Calu3 (cell line): ENCODE measurements around the gene FOSB. TPM values are rescaled to one million over a fixed set of nuclear protein-coding genes. Genes with fewer than 3 reads are reported as not detected.

Experiments
- Bru-seq: library from RNA; stranded (reverse); fragments of 400-500 nt; gene quantifications from one replicate; lab custom pipeline; 2021; lab: Mats Ljungman, UMichigan
- BruChase-seq, 2 experiments: library from RNA; stranded (reverse); fragments of 400-500 nt; gene quantifications; one replicate each; lab custom pipeline; 2021; lab: Mats Ljungman, UMichigan
- BruUV-seq: library from RNA; stranded (reverse); fragments of 400-500 nt; replicated peaks from 2 replicates; lab custom pipeline; 2021; lab: Mats Ljungman, UMichigan
- CTCF ChIA-PET: fragments of 300-600 bp; sonication (Branson Sonifier 250); formaldehyde crosslinking; loops from one replicate; lab custom pipeline; 2022; ENCODE audit warnings: antibody characterized with exemption; lab: Charles Lee
- DNase-seq: peaks from one replicate; pipeline ENCODE4 v3.0.0; 2022
- H3K27ac Mint-ChIP-seq: one replicate; pipeline ENCODE4 v1.8.0; 2022; ENCODE audit warnings: mixed read lengths; ENCODE audit not compliant: unreplicated experiment
- H3K27me3 Mint-ChIP-seq: one replicate; pipeline ENCODE4 v1.8.0; 2022; ENCODE audit warnings: mixed read lengths; ENCODE audit not compliant: unreplicated experiment
- H3K36me3 Mint-ChIP-seq: one replicate; pipeline ENCODE4 v1.8.0; 2022; ENCODE audit warnings: mild to moderate bottlenecking, moderate library complexity, mixed read lengths; ENCODE audit not compliant: insufficient read depth, unreplicated experiment
- H3K4me1 Mint-ChIP-seq: one replicate; pipeline ENCODE4 v1.8.0; 2022; ENCODE audit warnings: mild to moderate bottlenecking, low read depth, mixed read lengths; ENCODE audit not compliant: unreplicated experiment
- H3K4me3 Mint-ChIP-seq: one replicate; pipeline ENCODE4 v1.8.0; 2022; ENCODE audit warnings: mild to moderate bottlenecking, low read depth, moderate library complexity, mixed read lengths; ENCODE audit not compliant: unreplicated experiment
- H3K9me3 Mint-ChIP-seq: one replicate; pipeline ENCODE4 v1.8.0; 2022; ENCODE audit warnings: low read depth, mixed read lengths; ENCODE audit not compliant: unreplicated experiment
- intact Hi-C: fragments of 100-400 bp; cut with micrococcal nuclease; formaldehyde crosslinking; loops from one replicate; pipeline ENCODE4 v1.10.0; 2022; ENCODE audit not compliant: unreplicated experiment
- long read RNA-seq: library from polyadenylated mRNA; stranded (forward); transcript quantifications from one replicate; pipeline ENCODE4 v2.0.0, GENCODE V29; 2022
- total RNA-seq: library from RNA; stranded (reverse); gene quantifications from 2 replicates; pipeline ENCODE4 v1.2.3, GENCODE V29; 2022
- TF ChIP-seq, protein P1 (sequence below): fragments of 200-600 bp; IDR thresholded peaks from one replicate; pipeline ENCODE4 v1.8.0; 2022; ENCODE audit warnings: antibody characterized with exemption; ENCODE audit not compliant: unreplicated experiment

FOSB gene
- 18.7 and 23.8 TPM in 2 replicates for total RNA-seq
- Bru-seq, nascent RNA: percentile 77 among the genes with signal in this experiment
- BruChase-seq, experiment 1, labeled RNA remaining after a 6-hour chase: percentile 68 among the genes with signal in this experiment
- percentile 70 among the genes with signal in this experiment for BruChase-seq, experiment 2, labeled RNA remaining after a 2-hour chase
- long read RNA-seq: 0 reads

GRCh38 chr19:45467456-45468158 is at the start of gene FOSB:
TSS of gene FOSB (plus strand) at chr19:45467996. CDS start at chr19:45468587, 591 bp downstream.
- H3K4me1 Mint-ChIP-seq: peaks cover 31% of the 10 kb centered on the region
- H3K36me3 Mint-ChIP-seq: peaks cover 71% of the 10 kb centered on the region
- H3K9me3 Mint-ChIP-seq: no peaks in the 10 kb centered on the region
- intact Hi-C loops: loop anchor here (2.0 kb wide), 1 partner anchor 17 kb away; no protein-coding TSS in a partner anchor
- H3K27me3 Mint-ChIP-seq: peaks cover 17% of the 10 kb centered on the region
- H3K27ac Mint-ChIP-seq: peak within 1 kb of the TSS; percentile 99
- BruUV-seq: no TSS peak
- peak; percentile 96 for DNase-seq
- TF ChIP-seq, protein P1, sequence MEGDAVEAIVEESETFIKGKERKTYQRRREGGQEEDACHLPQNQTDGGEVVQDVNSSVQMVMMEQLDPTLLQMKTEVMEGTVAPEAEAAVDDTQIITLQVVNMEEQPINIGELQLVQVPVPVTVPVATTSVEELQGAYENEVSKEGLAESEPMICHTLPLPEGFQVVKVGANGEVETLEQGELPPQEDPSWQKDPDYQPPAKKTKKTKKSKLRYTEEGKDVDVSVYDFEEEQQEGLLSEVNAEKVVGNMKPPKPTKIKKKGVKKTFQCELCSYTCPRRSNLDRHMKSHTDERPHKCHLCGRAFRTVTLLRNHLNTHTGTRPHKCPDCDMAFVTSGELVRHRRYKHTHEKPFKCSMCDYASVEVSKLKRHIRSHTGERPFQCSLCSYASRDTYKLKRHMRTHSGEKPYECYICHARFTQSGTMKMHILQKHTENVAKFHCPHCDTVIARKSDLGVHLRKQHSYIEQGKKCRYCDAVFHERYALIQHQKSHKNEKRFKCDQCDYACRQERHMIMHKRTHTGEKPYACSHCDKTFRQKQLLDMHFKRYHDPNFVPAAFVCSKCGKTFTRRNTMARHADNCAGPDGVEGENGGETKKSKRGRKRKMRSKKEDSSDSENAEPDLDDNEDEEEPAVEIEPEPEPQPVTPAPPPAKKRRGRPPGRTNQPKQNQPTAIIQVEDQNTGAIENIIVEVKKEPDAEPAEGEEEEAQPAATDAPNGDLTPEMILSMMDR: no peak
- H3K4me3 Mint-ChIP-seq: peak within 1 kb of the TSS; percentile 86
- CTCF ChIA-PET: interaction anchor here (0.6 to 4.6 kb wide), 14 partner anchors 10 to 200 kb away, joined by 3 to 61 read pairs (median 3); no protein-coding TSS in a partner anchor

GRCh38 chr19:45418802-45419201 is 49.0 kb upstream of the FOSB start:
- H3K27ac Mint-ChIP-seq: no peak overlapping the region
- H3K9me3 Mint-ChIP-seq: no peaks in the 10 kb centered on the region
- TF ChIP-seq, protein P1: no peak
- peaks cover 47% of the 10 kb centered on the region for H3K36me3 Mint-ChIP-seq
- no peak for DNase-seq
- no peaks in the 10 kb centered on the region for H3K27me3 Mint-ChIP-seq
- intact Hi-C loops: no loop called here
- CTCF ChIA-PET: no interaction called here
- H3K4me3 Mint-ChIP-seq: no peak overlapping the region
- peaks cover 17% of the 10 kb centered on the region for H3K4me1 Mint-ChIP-seq
- BruUV-seq: no TSS peak

DNA sequence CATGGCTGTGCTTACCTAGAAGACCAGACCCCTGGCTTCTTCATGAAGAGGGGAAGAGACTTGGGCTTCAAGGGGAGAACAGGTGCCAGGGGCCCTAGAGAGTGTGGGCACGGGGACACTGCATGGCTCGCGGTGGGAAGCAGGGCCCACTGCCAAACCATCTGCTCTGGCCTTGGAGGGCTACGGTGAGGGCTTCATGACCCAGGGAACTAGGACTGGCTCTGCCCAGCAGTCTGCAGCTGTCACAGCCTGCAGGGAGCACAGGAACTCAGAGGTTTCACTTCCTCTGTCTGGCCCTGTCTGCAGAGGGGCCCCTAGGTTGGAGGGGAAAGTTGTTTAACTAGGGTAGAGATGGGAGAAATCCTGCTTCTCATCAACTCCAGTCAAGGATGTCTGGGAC is 48.4 kb upstream of the FOSB start:
- H3K36me3 Mint-ChIP-seq: peaks cover 47% of the 10 kb centered on the region
- no peak for DNase-seq
- TF ChIP-seq, protein P1: no peak
- H3K27me3 Mint-ChIP-seq: no peaks in the 10 kb centered on the region
- intact Hi-C loops: no loop called here
- peaks cover 23% of the 10 kb centered on the region for H3K4me1 Mint-ChIP-seq
- no peaks in the 10 kb centered on the region for H3K9me3 Mint-ChIP-seq
- CTCF ChIA-PET: no interaction called here
- H3K4me3 Mint-ChIP-seq: no peak overlapping the region
- no peak overlapping the region for H3K27ac Mint-ChIP-seq
- BruUV-seq: no TSS peak

- CTCF ChIA-PET: interaction anchor here (0.5 to 0.6 kb wide), 2 partner anchors 16 to 883 kb away, joined by 3 to 4 read pairs; no protein-coding TSS in a partner anchor
- Mint-ChIP-seq H3K36me3 (peaks cover 45% of the 10 kb centered on the region), H3K9me3 (no peaks in the 10 kb centered on the region), H3K27ac (no peak overlapping the region), H3K4me3 (no peak overlapping the region), H3K27me3 (no peaks in the 10 kb centered on the region), H3K4me1 (peaks cover 24% of the 10 kb centered on the region)
- intact Hi-C loops: no loop called here
- BruUV-seq: no TSS peak
- TF ChIP-seq, protein P1: no peak
- DNase-seq: no peak
Measured at GRCh38 chr19:45419895-45420294, 47.9 kb upstream of the FOSB start.
